BE2C (cell line): ENCODE results near the gene EVI5.

Experiments
- DNase-seq: peaks from one replicate; pipeline ENCODE4 v3.0.0-alpha.2; 2020
- H3K27me3 ChIP-seq: fragments of 250-450 bp; sonication (Bioruptor Pico); 2 replicates; pipeline ENCODE4 v1.5.1; 2020; ENCODE audit warnings: mild to moderate bottlenecking
- H3K36me3 ChIP-seq: fragments of 250-450 bp; sonication (Bioruptor Pico); 2 replicates; pipeline ENCODE4 v1.5.1; 2020; ENCODE audit warnings: mild to moderate bottlenecking
- H3K4me1 ChIP-seq: fragments of 250-450 bp; sonication (Bioruptor Pico); 2 replicates; pipeline ENCODE4 v1.5.1; 2020
- H3K4me3 ChIP-seq: 2 replicates; pipeline ENCODE4 v1.5.1; 2011; ENCODE audit warnings: low read depth, low read length
- H3K9me3 ChIP-seq: fragments of 250-450 bp; sonication (Bioruptor Pico); 2 replicates; pipeline ENCODE4 v1.5.1; 2020
- TF ChIP-seq, protein P1 (sequence below): IDR thresholded peaks from 2 replicates; pipeline ENCODE4 v1.5.1; 2012; ENCODE audit warnings: mild to moderate bottlenecking, low read depth, low read length

The EVI5 gene

DNA sequence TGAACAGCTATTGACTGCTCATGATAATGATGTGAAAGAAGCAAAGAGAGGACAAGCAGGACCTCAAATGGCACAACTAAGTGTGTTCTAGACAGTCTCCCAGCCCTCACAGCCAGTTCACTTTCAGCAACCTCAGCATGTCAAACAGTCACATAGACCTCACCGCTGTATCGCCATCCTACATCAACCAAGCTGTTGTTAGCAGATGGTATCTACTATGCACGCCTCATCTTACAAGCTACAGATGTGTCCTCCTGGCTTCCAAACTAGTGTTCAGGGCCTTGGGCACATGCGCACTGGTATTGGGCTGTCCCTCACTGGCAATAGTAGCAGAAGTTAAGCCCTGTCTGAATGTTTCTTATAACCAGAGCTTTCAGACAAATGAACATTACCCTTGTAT, 28.4 kb downstream of the EVI5 start:
- Histone ChIP-seq H3K4me1 (no peaks in the 10 kb centered on the region), H3K36me3 (no peaks in the 10 kb centered on the region), H3K27me3 (no peaks in the 10 kb centered on the region), H3K4me3 (no peak overlapping the region), H3K9me3 (no peaks in the 10 kb centered on the region)
- TF ChIP-seq, protein P1, sequence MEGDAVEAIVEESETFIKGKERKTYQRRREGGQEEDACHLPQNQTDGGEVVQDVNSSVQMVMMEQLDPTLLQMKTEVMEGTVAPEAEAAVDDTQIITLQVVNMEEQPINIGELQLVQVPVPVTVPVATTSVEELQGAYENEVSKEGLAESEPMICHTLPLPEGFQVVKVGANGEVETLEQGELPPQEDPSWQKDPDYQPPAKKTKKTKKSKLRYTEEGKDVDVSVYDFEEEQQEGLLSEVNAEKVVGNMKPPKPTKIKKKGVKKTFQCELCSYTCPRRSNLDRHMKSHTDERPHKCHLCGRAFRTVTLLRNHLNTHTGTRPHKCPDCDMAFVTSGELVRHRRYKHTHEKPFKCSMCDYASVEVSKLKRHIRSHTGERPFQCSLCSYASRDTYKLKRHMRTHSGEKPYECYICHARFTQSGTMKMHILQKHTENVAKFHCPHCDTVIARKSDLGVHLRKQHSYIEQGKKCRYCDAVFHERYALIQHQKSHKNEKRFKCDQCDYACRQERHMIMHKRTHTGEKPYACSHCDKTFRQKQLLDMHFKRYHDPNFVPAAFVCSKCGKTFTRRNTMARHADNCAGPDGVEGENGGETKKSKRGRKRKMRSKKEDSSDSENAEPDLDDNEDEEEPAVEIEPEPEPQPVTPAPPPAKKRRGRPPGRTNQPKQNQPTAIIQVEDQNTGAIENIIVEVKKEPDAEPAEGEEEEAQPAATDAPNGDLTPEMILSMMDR = no peak
- DNase-seq = no peak

DNA sequence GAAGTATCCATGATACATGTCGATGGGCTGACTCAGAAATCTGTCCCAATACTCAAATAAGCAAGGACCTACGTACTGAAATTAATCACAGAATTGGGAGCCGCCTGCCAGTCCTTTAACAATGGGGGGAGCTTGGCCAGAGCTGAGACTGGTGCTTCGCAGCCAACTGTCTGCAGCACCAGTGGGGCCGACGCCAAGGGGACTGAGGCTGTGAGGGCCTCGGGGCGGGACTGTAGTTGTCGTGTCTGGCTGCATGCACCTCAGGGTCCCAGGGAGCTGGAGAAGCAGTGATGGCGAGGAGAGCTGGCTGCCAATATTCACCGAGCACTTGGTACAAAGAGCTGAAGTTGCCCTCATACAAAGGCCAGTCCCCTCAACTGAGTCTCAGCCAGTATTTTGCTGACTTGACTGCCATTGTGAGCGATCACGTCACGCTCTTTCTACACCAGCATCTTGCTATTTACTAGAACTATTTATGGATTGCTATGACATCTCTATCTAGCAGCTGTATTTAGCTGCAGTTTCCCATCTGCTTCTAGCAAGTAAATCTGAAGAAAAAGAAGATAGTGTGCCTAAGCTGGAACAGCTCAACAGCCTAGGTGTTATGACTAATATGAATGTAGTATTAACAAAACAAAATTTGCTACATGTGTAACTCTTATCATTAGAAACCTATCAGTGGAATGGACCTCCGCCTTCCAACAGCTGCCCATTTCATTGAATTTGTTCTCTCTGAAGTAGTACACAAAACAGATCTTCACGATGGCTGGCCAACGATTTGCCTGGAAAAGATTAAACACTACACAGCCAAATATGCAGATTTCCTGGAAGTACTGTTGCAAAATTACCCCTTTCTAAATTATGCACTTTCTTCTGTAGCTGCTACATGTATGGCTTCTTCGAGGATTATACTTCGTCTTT, 29.1 kb downstream of the EVI5 start:
- no peaks in the 10 kb centered on the region for H3K27me3 ChIP-seq

DNA sequence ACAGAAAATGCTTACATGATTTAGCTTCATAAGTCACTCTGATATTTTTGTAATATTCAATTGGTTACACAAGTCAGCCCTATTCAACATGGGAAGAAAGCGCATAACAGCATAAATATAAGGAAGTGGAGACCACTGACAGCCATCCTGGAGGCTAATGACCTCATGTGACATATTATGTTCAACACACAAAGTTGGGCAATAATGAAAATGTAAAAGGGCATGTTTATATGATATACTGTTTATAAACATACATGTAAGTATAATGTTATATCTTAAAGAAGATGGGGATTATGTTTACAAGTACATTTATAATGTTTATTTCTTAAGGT, 30.2 kb downstream of the EVI5 start:
- DNase-seq = no peak
- TF ChIP-seq, protein P1 = no peak
- H3K4me1 ChIP-seq = no peaks in the 10 kb centered on the region
- H3K9me3 ChIP-seq = no peaks in the 10 kb centered on the region
- no peaks in the 10 kb centered on the region for H3K36me3 ChIP-seq
- no peaks in the 10 kb centered on the region for H3K27me3 ChIP-seq
- H3K4me3 ChIP-seq = no peak overlapping the region

More for the DNA sequence above, 29.1 kb downstream of the EVI5 start:
- Histone ChIP-seq H3K4me3 (no peak overlapping the region), H3K36me3 (no peaks in the 10 kb centered on the region), H3K4me1 (no peaks in the 10 kb centered on the region), H3K9me3 (no peaks in the 10 kb centered on the region)
- TF ChIP-seq, protein P1 = no peak
- no peak for DNase-seq

DNA sequence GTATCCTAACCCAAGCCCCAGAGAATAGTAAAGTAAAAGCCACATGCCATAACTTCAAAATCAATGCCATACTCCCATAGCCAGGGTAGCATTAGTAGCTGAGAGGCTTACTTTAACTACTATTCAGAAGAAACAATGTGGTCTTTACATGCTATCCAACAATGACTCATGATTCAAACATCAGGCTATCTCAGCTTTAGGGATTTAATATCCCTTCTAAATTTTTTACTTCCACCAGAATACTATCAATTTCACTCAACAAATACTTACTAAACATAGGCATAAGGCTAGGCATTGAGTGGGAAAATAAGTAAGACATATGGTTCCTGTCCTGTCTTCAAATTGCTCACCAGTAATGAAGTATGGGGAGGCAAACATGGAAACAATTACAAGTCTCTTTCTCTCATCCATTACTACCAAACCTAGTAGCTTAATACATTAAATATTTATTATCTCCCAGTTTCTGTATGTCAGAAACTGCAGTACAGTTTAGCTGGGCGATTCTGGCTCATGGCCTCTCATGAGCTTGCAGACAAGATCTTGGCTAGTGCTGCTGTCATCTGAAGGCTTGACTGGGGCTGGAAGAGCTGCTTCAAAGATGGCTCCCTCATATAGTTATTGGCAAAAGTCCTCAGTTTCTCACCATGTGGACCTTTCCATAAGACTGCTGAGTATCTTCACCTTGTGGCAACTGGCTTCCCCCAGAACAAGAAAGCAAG, 30.7 kb downstream of the EVI5 start:
- TF ChIP-seq, protein P1 = no peak
- Histone ChIP-seq H3K36me3 (no peaks in the 10 kb centered on the region), H3K27me3 (no peaks in the 10 kb centered on the region), H3K9me3 (no peaks in the 10 kb centered on the region), H3K4me3 (no peak overlapping the region), H3K4me1 (no peaks in the 10 kb centered on the region)
- DNase-seq = no peak

DNA sequence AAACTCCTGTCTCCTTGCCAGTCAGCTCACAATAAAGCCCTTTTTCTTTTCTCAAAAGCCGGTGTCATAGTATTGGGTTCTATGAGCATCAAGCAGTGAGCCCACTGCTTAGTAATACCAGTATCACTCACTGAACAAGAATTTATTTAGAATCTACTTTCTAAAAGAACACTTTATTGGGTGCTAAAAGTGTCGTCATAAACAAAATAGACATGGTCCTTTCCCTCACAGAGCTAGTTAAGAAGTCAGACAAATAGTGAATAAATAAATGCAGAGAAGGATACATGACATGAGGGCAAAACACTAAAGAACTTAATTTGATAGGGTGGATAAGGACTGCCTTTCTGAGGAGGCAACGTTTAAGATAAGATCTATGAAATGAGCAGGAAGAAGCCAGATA, 32.2 kb downstream of the EVI5 start:
- Histone ChIP-seq H3K4me1 (no peaks in the 10 kb centered on the region), H3K4me3 (no peak overlapping the region), H3K9me3 (no peaks in the 10 kb centered on the region), H3K27me3 (no peaks in the 10 kb centered on the region), H3K36me3 (no peaks in the 10 kb centered on the region)
- TF ChIP-seq, protein P1 = no peak
- DNase-seq = no peak
